ENCODE measurements around the gene GBA2. TPM values are rescaled to one million over a fixed set of nuclear protein-coding genes. Genes with fewer than 3 reads are reported as not detected.

The GBA2 gene
- total RNA-seq, 1 donor, result 31.1 TPM

DNA sequence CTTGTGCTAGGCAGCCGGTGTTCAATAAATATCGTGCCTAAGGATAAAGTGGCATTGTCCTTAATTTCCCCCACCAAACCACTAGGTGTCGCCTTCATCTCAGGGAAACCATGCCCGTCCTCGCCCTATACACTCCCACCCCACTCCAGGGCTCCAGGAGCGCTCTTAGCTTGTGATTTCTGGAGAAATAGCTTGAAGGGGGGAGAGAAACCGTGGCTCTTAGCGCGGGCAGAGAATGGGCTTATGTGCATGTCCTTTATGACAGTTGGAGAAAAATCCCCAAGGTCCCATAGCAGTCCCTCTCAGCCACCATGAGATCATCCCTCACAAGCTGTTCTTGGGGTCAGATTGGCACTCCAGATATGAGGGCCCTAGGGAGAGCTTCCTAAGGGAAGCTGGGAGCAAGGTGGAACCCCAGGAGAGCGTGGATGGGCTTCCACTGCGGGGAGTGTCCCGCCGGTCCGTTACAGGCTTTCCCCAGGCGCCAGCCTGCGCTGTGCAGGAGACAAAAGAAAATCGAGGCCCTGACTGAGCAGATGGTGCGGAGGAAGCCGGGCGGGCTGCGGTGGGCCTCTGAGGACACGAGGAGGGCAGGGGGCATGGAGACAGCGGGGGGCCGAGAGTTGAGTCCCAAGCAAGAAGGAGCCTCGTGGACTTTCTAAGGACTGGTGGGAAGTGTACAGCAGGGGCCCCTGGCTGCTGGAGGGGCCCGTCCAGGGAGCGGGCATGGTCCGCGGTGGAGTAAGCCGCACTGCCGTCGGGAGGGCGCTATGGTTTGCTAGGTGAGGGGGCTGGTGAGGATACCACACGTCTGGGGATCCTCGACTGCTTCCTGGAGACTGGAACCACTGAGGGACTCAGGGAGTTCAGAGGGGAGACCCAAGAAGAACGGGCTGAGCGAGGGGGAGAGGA is 41.6 kb upstream of the GBA2 start:
- peaks cover 42% of the 10 kb centered on the region for H3K4me1 ChIP-seq (ENCODE audit: insufficient read depth, low read length)
- H2AFZ ChIP-seq (ENCODE audit: low read length), result peak overlapping the region; percentile 85
- peak; percentile 97 for DNase-seq (ENCODE audit: insufficient read length, low spot score, missing footprints)
- peak overlapping the region; percentile 60 for H3K4me3 ChIP-seq (ENCODE audit: insufficient read depth, low read length)
- peaks cover 5% of the 10 kb centered on the region for H3K27me3 ChIP-seq (ENCODE audit: insufficient read depth, low read length)
- no peak overlapping the region for H3K27ac ChIP-seq (ENCODE audit: low read depth, low read length)
- TF ChIP-seq CTCF (IDR thresholded peaks at IDR 0.05; ENCODE audit: extremely low read depth, low read depth, low read length), result peak; percentile 91
- peaks cover 35% of the 10 kb centered on the region for H3K79me2 ChIP-seq (ENCODE audit: insufficient read depth, low read length)
- no peaks in the 10 kb centered on the region for H3K9me3 ChIP-seq (ENCODE audit: low read depth, low read length)
- H4K20me1 ChIP-seq (ENCODE audit: insufficient read depth, low read length), result no peaks in the 10 kb centered on the region
- no peaks in the 10 kb centered on the region for H3K36me3 ChIP-seq (ENCODE audit: insufficient read depth, low read length)
- peak overlapping the region; percentile 76 for H3K4me2 ChIP-seq (ENCODE audit: insufficient read depth, low read length)

GRCh38 chr9:35790025-35790384 is 41.0 kb upstream of the GBA2 start:
- Histone ChIP-seq H3K4me2 (ENCODE audit: insufficient read depth, low read length) (no peak overlapping the region), H3K36me3 (ENCODE audit: insufficient read depth, low read length) (no peaks in the 10 kb centered on the region), H3K79me2 (ENCODE audit: insufficient read depth, low read length) (peaks cover 29% of the 10 kb centered on the region), H3K4me3 (ENCODE audit: insufficient read depth, low read length) (no peak overlapping the region), H3K27me3 (ENCODE audit: insufficient read depth, low read length) (peaks cover 8% of the 10 kb centered on the region), H3K4me1 (ENCODE audit: insufficient read depth, low read length) (peaks cover 36% of the 10 kb centered on the region), H3K9me3 (ENCODE audit: low read depth, low read length) (no peaks in the 10 kb centered on the region), H2AFZ (ENCODE audit: low read length) (no peak overlapping the region), H4K20me1 (ENCODE audit: insufficient read depth, low read length) (no peaks in the 10 kb centered on the region), H3K27ac (ENCODE audit: low read depth, low read length) (no peak overlapping the region)
- DNase-seq (ENCODE audit: insufficient read length, low spot score, missing footprints), result no peak
- no peak for TF ChIP-seq CTCF (IDR thresholded peaks at IDR 0.05; ENCODE audit: extremely low read depth, low read depth, low read length)

DNA sequence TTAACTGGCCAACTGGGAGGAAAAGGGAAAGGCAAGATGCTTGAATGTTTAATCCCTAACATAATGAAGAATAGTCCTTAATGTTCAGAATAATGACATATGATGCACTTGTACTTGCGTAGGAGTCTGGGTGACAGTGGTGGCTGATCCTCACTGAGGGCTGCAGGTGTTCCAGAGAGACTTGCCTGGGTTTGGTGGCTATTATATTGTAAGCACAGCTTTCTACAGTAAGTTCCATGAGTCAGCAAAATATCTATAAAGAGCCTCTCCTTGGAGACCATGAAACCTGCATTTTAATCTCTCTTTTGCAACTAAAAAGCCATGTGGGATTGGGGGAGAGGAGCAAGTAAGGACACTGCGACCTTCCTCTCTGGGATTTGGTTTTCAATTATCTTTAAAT is 40.5 kb upstream of the GBA2 start:
- H3K9me3 ChIP-seq (ENCODE audit: low read depth, low read length), result no peaks in the 10 kb centered on the region
- no peak overlapping the region for H3K27ac ChIP-seq (ENCODE audit: low read depth, low read length)
- no peak overlapping the region for H3K4me2 ChIP-seq (ENCODE audit: insufficient read depth, low read length)
- H3K36me3 ChIP-seq (ENCODE audit: insufficient read depth, low read length), result no peaks in the 10 kb centered on the region
- no peak overlapping the region for H2AFZ ChIP-seq (ENCODE audit: low read length)
- peaks cover 31% of the 10 kb centered on the region for H3K4me1 ChIP-seq (ENCODE audit: insufficient read depth, low read length)
- H3K4me3 ChIP-seq (ENCODE audit: insufficient read depth, low read length), result no peak overlapping the region
- no peaks in the 10 kb centered on the region for H4K20me1 ChIP-seq (ENCODE audit: insufficient read depth, low read length)
- peaks cover 11% of the 10 kb centered on the region for H3K27me3 ChIP-seq (ENCODE audit: insufficient read depth, low read length)
- DNase-seq (ENCODE audit: insufficient read length, low spot score, missing footprints), result no peak
- peaks cover 24% of the 10 kb centered on the region for H3K79me2 ChIP-seq (ENCODE audit: insufficient read depth, low read length)
- no peak for TF ChIP-seq CTCF (IDR thresholded peaks at IDR 0.05; ENCODE audit: extremely low read depth, low read depth, low read length)

DNA sequence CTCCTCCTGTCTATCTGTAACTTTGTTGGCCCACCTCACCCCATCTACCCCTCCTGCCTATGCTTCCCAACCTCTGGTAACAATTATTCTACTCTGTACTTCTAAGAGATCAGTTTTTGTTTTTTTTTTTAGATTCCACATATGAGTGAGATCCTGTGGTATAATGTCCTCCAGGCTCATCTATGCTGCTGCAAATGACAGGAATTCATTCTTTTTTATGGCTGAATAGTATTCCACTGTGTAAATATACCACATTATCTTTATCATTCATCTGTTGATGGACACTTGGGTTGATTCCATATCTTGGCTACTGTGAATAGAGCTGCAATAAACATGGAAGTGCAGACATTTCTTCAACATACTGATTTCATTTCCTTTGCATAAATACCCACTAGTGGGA is 34.4 kb upstream of the GBA2 start:
- no peaks in the 10 kb centered on the region for H3K4me1 ChIP-seq (ENCODE audit: insufficient read depth, low read length)
- H3K36me3 ChIP-seq (ENCODE audit: insufficient read depth, low read length), result no peaks in the 10 kb centered on the region
- no peaks in the 10 kb centered on the region for H3K79me2 ChIP-seq (ENCODE audit: insufficient read depth, low read length)
- no peak overlapping the region for H3K4me3 ChIP-seq (ENCODE audit: insufficient read depth, low read length)
- H2AFZ ChIP-seq (ENCODE audit: low read length), result no peak overlapping the region
- H3K27me3 ChIP-seq (ENCODE audit: insufficient read depth, low read length), result peaks cover 40% of the 10 kb centered on the region
- no peaks in the 10 kb centered on the region for H3K9me3 ChIP-seq (ENCODE audit: low read depth, low read length)
- no peak for TF ChIP-seq CTCF (IDR thresholded peaks at IDR 0.05; ENCODE audit: extremely low read depth, low read depth, low read length)
- H4K20me1 ChIP-seq (ENCODE audit: insufficient read depth, low read length), result no peaks in the 10 kb centered on the region
- no peak overlapping the region for H3K27ac ChIP-seq (ENCODE audit: low read depth, low read length)
- DNase-seq (ENCODE audit: insufficient read length, low spot score, missing footprints), result no peak
- H3K4me2 ChIP-seq (ENCODE audit: insufficient read depth, low read length), result no peak overlapping the region

Measured in osteoblast (primary cell).